Fibroblast of mammary gland (primary cell): ENCODE results near the gene WDR64.
A peak's percentile ranks its signal among the peaks of the same experiment; 100 is the strongest.

Source experiments
- DNase-seq: peaks from one replicate; pipeline ENCODE4 v3.0.0-alpha.2; 2010; ENCODE audit warnings: low read depth
- H3K4me3 ChIP-seq: 2 replicates; pipeline ENCODE4 v1.5.1; 2011; ENCODE audit warnings: low read depth, mild to moderate bottlenecking, low read length, moderate library complexity; ENCODE audit not compliant: control insufficient read depth
- CTCF ChIP-seq: conservative IDR thresholded peaks from 2 replicates; pipeline ENCODE4 v1.5.1; 2011; ENCODE audit warnings: low read depth, low read length, inconsistent platforms; ENCODE audit not compliant: control insufficient read depth, insufficient read depth

WDR64 gene

GRCh38 chr1:241716915-241717656, 65.0 kb downstream of the WDR64 start:
- peak; percentile 87 for DNase-seq
- TF ChIP-seq CTCF: no peak
- H3K4me3 ChIP-seq: no peak overlapping the region

DNA sequence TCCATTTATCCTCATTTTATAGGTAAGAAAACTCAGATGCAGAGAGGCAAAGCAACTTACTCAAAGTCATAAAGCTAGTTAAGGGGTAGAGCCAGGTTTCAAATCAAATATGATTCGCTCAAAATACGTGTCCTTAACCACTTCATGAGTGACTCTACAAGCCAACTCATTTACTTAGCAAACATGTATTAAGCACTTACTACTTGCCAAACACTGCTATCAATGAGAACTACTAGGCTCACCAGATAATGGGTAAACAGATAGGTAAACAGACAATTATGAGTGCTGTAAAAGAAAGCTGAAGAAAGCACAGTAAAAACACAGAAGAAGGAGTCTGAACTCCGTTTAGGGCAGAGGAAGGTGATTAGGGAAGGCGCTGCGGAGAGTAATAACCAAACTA, 65.9 kb downstream of the WDR64 start:
- no peak for TF ChIP-seq CTCF
- no peak overlapping the region for H3K4me3 ChIP-seq
- peak; percentile 41 for DNase-seq

DNA sequence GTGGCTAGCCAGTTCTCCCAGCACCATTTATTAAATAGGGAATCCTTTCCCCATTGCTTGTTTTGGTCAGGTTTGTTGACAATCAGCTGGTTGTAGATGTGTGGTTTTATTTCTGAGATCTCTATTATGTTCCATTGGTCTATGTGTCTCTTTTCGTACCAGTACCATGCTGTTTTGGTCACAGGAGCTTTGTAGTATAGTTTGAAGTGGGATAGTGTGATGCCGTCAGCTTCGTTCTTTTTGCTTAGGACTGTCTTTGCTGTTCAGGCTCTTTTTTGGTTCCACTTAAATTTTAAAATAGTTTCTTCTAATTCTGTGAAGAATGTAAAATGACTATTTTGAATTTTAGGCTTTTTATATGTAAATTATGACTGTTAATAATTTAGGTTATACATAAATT, 68.9 kb downstream of the WDR64 start:
- no peak for DNase-seq
- TF ChIP-seq CTCF: no peak

GRCh38 chr1:241722947-241723346, 70.9 kb downstream of the WDR64 start:
- DNase-seq: no peak
- no peak for TF ChIP-seq CTCF
- H3K4me3 ChIP-seq: no peak overlapping the region

More for the DNA sequence above, 68.9 kb downstream of the WDR64 start:
- H3K4me3 ChIP-seq: no peak overlapping the region

DNA sequence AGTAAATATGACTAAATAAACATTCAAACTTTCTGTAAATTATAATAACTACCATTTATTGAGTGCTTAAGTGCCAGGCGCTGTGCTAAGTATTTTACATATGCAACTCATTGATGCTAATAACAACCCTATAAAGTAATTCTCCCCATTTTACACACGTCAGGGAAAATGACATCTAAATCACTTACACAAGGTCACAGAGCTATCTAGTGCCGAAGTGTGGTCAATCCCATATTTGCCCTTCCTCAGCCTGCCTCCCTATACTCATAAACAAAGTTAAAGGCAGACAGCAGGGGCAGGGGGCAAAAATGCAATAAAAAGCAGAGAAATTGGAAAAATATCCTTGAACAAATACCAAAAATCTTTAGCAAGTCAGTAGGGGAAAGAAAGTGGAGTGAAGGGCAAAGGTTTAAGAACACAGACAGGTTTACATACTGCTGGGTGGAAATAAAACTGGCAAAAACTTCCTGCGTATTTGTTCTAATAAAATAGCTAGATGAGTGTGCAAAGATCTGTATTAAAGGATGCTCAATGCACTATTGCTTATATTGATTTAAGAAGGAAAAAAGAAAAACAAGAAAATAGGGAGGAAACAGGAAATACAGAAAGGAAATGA, 72.8 kb downstream of the WDR64 start:
- DNase-seq: no peak
- no peak for TF ChIP-seq CTCF
- no peak overlapping the region for H3K4me3 ChIP-seq

DNA sequence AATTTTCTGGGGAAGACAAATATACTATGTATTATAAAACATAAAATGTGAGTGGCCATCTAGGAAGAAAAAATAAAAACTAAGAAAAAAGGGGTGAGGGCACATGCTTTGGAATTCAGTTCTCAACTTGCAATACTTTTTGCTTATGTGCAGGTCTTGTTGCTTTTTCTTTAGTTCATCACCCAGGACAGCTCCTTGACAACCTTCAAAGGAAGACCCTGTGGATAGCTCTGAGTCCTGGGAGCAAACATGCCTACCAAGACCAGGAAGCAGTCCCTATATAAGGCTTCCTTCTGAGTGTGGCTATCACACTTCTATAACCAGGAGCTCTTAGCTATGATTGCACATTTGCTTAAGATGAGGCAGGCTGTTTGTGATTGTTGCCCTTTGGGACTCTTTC, 78.0 kb downstream of the WDR64 start:
- H3K4me3 ChIP-seq: no peak overlapping the region
- no peak for TF ChIP-seq CTCF
- DNase-seq: no peak
